IPS-20b (cell line): Measurements from ENCODE around the gene ARID1B.

ENCODE experiments used
- H3K27ac ChIP-seq: one replicate; pipeline ENCODE4 v1.5.1; 2013; ENCODE audit warnings: low read length
- H3K27me3 ChIP-seq: 2 replicates; pipeline ENCODE4 v1.6.1; 2013; ENCODE audit warnings: mild to moderate bottlenecking, low read length, inconsistent platforms; ENCODE audit not compliant: insufficient read depth
- H3K36me3 ChIP-seq: 2 replicates; pipeline ENCODE4 v1.6.1; 2013; ENCODE audit warnings: low read depth, mild to moderate bottlenecking, inconsistent platforms, low read length, moderate library complexity; ENCODE audit not compliant: insufficient read depth
- H3K4me1 ChIP-seq: 2 replicates; pipeline ENCODE4 v1.6.1; 2013; ENCODE audit warnings: mild to moderate bottlenecking, control low read depth, inconsistent platforms, low read length, moderate library complexity; ENCODE audit not compliant: insufficient read depth
- H3K4me3 ChIP-seq: 2 replicates; pipeline ENCODE4 v1.5.1; 2013; ENCODE audit warnings: mild to moderate bottlenecking, low read length, inconsistent platforms
- H3K9ac ChIP-seq: 2 replicates; pipeline ENCODE4 v1.6.1; 2013; ENCODE audit warnings: low read depth, mild to moderate bottlenecking, inconsistent platforms, low read length, moderate library complexity
- H3K9me3 ChIP-seq: 2 replicates; pipeline ENCODE4 v1.6.1; 2013; ENCODE audit warnings: mild to moderate bottlenecking, low read depth, low read length, inconsistent platforms; ENCODE audit not compliant: insufficient read depth

The ARID1B gene

DNA sequence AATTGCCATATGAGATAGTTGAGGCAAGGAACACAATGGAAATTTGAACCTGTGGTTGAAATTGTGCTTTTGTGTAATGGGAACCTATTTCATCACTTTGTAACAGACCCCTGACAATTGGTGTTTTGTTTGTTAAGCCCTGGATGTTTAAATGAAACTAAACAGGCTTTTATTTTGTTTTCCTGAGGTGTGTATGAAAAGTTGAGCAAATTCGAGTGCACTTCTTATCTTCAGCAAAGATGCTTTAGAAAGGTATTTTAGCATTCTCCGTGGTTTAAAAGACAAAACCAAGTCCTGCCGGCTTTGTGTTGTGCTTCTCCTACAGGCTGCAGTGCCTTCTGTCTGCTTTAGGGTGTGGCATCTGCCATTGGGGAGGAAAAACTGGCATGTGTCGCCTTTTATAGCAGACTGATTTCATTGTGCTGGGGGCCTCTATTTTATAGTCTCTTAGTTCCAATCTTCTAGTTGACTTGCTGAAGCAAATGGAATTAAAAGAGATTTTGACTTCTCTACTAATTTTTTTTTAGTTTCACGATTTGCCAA is 2.2 kb upstream of the ARID1B start:
- Histone ChIP-seq H3K9ac (peak overlapping the region; percentile 59; the same call in 1 of the 2 replicates), H3K36me3 (no peaks in the 10 kb centered on the region), H3K4me3 (peak overlapping the region; percentile 49), H3K27me3 (no peaks in the 10 kb centered on the region), H3K27ac (peak overlapping the region; percentile 50), H3K9me3 (no peaks in the 10 kb centered on the region), H3K4me1 (peaks cover 31% of the 10 kb centered on the region)

DNA sequence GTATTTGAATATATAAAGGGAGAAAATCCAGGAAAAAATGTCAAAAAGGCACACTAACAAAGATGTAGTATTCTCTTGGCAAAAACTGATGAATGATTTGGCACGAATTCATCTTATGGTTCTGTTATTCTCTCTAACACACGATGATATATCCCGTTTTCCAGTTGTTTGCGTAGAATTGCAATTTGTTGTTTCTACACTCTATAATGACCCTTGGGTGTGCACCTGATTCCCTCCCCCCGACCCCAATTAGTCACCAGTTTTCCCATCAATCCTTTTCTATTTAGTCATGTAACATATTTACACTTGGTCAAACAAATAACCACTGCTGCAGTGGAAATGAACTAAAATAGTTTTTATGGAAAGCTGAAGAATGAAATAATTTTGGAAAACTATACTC is 1.5 kb upstream of the ARID1B start:
- Histone ChIP-seq H3K4me1 (peaks cover 34% of the 10 kb centered on the region), H3K9ac (no peak overlapping the region), H3K27me3 (no peaks in the 10 kb centered on the region), H3K27ac (no peak overlapping the region), H3K4me3 (peak overlapping the region; percentile 49), H3K9me3 (no peaks in the 10 kb centered on the region), H3K36me3 (no peaks in the 10 kb centered on the region)

DNA sequence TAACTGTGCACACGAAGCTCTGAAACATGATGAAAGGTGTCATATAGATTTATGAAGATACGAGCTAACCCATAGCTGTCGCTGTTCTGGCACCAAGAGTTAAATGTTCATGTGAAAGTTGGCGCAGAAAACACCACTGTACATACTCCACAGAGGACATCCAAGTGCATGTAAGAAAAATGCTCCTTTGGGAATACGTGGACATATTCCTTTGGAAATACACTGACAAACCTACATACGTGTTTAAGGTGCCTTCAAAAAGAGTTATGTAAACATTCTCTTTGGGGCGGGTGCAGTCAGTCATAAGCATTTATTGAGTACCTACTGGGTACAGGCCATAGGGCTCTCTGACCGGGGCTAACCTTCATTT is 723 bp upstream of the ARID1B start:
- Histone ChIP-seq H3K36me3 (no peaks in the 10 kb centered on the region), H3K4me3 (peak overlapping the region; percentile 77), H3K9ac (peak overlapping the region; percentile 84), H3K27me3 (no peaks in the 10 kb centered on the region), H3K4me1 (peaks cover 41% of the 10 kb centered on the region), H3K27ac (no peak overlapping the region), H3K9me3 (no peaks in the 10 kb centered on the region)

DNA sequence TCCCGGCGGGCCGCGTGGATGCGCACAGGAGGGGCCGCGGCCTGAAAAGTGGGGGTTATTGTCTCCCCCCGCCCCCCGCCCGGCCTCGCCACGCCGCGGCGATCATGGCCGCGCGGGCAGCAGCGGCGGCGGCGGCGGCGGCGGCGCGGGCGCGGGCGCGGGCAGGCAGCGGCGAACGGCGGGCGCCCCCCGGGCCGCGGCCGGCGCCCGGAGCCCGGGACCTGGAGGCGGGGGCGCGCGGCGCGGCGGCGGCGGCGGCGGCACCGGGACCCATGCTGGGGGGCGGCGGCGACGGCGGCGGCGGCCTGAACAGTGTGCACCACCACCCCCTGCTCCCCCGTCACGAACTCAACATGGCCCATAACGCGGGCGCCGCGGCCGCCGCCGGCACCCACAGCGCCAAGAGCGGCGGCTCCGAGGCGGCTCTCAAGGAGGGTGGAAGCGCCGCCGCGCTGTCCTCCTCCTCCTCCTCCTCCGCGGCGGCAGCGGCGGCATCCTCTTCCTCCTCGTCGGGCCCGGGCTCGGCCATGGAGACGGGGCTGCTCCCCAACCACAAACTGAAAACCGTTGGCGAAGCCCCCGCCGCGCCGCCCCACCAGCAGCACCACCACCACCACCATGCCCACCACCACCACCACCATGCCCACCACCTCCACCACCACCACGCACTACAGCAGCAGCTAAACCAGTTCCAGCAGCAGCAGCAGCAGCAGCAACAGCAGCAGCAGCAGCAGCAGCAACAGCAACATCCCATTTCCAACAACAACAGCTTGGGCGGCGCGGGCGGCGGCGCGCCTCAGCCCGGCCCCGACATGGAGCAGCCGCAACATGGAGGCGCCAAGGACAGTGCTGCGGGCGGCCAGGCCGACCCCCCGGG is 637 bp downstream of the ARID1B start:
- H3K4me1 ChIP-seq = peaks cover 53% of the 10 kb centered on the region
- peak overlapping the region; percentile 84 for H3K9ac ChIP-seq
- peak overlapping the region; percentile 72 for H3K27ac ChIP-seq
- no peaks in the 10 kb centered on the region for H3K27me3 ChIP-seq
- H3K36me3 ChIP-seq = no peaks in the 10 kb centered on the region
- H3K9me3 ChIP-seq = no peaks in the 10 kb centered on the region
- peak overlapping the region; percentile 77 for H3K4me3 ChIP-seq

DNA sequence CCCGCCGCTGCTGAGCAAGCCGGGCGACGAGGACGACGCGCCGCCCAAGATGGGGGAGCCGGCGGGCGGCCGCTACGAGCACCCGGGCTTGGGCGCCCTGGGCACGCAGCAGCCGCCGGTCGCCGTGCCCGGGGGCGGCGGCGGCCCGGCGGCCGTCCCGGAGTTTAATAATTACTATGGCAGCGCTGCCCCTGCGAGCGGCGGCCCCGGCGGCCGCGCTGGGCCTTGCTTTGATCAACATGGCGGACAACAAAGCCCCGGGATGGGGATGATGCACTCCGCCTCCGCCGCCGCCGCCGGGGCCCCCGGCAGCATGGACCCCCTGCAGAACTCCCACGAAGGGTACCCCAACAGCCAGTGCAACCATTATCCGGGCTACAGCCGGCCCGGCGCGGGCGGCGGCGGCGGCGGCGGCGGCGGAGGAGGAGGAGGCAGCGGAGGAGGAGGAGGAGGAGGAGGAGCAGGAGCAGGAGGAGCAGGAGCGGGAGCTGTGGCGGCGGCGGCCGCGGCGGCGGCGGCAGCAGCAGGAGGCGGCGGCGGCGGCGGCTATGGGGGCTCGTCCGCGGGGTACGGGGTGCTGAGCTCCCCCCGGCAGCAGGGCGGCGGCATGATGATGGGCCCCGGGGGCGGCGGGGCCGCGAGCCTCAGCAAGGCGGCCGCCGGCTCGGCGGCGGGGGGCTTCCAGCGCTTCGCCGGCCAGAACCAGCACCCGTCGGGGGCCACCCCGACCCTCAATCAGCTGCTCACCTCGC is 1.5 kb downstream of the ARID1B start:
- no peaks in the 10 kb centered on the region for H3K36me3 ChIP-seq
- peak overlapping the region; percentile 65; the same call in 1 of the 2 replicates for H3K4me3 ChIP-seq
- no peak overlapping the region for H3K27ac ChIP-seq
- H3K9me3 ChIP-seq = no peaks in the 10 kb centered on the region
- no peaks in the 10 kb centered on the region for H3K27me3 ChIP-seq
- H3K4me1 ChIP-seq = peaks cover 52% of the 10 kb centered on the region
- peak overlapping the region; percentile 80 for H3K9ac ChIP-seq

DNA sequence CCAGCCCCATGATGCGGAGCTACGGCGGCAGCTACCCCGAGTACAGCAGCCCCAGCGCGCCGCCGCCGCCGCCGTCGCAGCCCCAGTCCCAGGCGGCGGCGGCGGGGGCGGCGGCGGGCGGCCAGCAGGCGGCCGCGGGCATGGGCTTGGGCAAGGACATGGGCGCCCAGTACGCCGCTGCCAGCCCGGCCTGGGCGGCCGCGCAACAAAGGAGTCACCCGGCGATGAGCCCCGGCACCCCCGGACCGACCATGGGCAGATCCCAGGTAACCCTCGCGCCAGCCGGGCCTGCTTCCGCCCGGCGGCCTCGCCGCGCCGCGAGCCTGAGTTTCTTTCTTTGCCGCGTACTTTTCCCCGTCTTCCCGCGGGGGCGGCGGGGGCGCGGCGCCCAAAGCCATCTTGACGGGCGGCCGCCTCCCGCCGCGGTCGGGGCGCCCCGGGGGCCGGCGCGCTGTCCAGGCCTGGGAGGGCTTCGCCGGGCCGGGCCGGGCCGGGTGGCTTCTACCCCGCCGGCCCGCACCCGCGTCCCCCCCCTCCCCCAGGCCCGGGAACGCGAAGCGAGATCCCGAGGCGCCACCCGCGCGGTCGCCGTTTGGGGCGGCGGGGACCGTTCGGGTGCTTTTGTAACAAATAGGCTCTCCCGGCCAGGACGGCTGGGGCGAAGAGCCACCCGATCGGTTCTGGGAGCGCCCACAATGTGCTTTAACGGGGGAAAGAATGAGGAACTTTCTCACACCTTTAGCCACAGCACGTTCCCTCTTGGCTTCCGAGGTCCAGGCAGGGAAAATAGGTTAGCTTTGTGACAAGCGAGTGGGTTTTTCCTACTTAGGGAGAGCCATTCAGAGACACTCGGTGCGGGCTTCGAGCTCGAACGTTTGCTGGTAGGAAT is 2.3 kb downstream of the ARID1B start:
- Histone ChIP-seq H3K9me3 (no peaks in the 10 kb centered on the region), H3K9ac (peak overlapping the region; percentile 85), H3K27me3 (no peaks in the 10 kb centered on the region), H3K4me3 (peak overlapping the region; percentile 89), H3K36me3 (no peaks in the 10 kb centered on the region), H3K27ac (no peak overlapping the region), H3K4me1 (peaks cover 57% of the 10 kb centered on the region)

DNA sequence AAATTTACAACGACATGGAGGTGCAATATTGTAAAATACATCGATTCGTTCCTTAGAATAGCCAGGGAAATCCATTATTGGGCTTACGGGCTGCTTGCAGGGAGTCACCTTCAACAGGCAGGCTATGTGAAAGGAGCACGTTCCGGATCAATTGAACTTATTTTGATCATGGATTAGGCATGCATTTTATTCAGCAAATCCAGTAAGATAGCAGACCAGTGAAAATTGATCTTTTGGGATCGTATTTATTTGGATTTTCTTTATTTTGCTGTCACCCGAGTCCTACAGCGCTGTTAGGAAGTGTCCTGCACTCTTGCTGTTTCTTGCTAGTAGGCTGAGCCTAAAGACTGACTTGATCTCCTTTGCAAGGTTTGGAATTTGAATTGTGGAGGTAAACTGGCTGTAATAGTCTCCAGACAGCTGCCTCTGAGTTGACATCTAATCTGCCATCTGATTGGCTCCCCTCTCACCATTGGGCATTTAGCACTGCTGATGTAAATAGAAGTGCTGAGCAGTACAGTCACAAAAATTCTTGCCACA is 3.0 kb downstream of the ARID1B start:
- Histone ChIP-seq H3K36me3 (peaks cover 4% of the 10 kb centered on the region; the same call in 1 of the 2 replicates), H3K4me1 (peaks cover 50% of the 10 kb centered on the region), H3K27ac (no peak overlapping the region), H3K4me3 (peak overlapping the region; percentile 89), H3K9me3 (no peaks in the 10 kb centered on the region), H3K9ac (peak overlapping the region; percentile 85), H3K27me3 (no peaks in the 10 kb centered on the region)

DNA sequence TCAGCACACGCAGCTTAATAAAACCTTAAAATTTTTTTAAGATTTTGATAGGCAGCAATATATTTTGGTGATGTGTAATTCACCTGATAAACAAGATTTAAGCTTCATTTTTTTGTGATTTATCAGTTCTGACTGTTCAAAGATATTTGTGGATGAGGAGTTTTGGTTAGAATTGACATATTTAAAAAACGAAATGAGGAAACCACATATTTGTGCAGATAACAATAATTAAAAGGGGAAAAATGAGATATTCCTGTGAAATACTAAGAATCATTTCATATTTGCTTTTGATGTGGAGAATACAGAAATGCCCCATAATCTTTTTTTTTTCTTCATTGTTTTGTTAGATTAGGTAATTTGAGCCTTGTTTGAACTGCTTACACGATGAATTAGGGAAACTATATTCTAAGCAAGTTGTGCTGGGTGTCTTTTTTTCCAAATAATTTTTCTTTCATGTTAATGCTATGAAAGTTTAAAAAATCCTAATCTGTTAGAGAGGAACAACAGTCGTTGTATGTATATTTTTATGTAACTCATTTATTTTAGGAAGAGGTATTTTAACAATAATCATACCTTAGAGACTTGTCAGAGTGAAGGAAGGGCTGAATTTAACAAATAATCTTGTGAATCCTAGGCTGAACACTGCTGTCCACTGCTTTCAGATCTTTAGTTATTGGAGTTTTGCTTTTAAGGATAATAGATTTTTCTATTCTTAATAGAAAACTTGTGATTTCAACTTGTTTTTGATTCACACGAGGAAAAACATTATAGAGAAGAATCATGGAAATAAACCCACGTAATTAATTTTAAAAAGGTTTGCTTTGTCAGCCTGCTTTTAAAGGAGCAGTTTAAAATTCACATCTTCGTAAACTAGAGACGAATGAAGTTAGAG is 4.0 kb downstream of the ARID1B start:
- Histone ChIP-seq H3K9ac (peak overlapping the region; percentile 10; the same call in 1 of the 2 replicates), H3K4me3 (peak overlapping the region; percentile 89), H3K4me1 (peaks cover 46% of the 10 kb centered on the region), H3K9me3 (no peaks in the 10 kb centered on the region), H3K27me3 (no peaks in the 10 kb centered on the region), H3K36me3 (peaks cover 14% of the 10 kb centered on the region; the same call in 1 of the 2 replicates), H3K27ac (no peak overlapping the region)

DNA sequence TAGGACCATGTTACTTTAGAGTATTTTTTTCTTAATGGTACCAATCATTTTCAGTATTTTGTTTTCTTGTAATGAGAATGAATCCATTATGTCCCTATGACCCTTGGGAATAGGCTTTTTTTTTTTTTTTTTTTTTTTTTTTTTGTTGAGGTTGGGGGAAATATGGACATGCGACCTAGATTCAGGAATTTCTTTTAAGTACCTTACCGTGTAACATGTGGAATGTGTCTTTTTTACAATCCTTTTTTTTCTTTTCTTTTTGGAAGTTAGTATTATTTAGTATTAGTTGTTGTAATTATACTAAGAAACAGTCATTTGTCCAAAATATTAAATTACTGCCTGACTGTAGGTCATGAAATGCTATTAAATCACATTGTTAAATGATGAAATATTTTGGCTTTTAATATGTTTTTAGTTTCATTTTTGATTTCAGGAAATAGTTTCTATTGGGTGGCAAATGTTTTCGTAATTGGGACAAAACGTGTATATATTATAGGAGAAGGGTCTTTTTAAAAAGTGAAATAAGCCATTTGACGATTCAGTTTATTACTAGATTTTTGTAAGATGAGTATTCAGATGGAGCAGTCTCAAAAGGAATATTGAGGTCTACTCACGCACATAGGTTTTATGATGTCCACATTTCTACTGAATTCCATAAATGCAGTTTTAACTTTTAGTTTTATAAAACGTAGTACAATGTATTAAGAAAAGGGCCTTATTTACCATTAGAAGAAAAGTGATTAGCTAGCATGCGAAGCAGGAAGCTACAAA is 4.9 kb downstream of the ARID1B start:
- no peak overlapping the region for H3K27ac ChIP-seq
- H3K9ac ChIP-seq = peak overlapping the region; percentile 14; the same call in 1 of the 2 replicates
- peak overlapping the region; percentile 89 for H3K4me3 ChIP-seq

More for the DNA sequence above, 4.9 kb downstream of the ARID1B start:
- Histone ChIP-seq H3K27me3 (no peaks in the 10 kb centered on the region), H3K4me1 (peaks cover 42% of the 10 kb centered on the region), H3K36me3 (peaks cover 16% of the 10 kb centered on the region; the same call in 1 of the 2 replicates), H3K9me3 (no peaks in the 10 kb centered on the region)
